ENCODE results near the gene HSPB6. TPM values are rescaled to one million over a fixed set of nuclear protein-coding genes. Genes with fewer than 3 reads are reported as not detected.

HSPB6 gene
- total RNA-seq, 1 experiment from 2014 or later, result 0.37 TPM

DNA sequence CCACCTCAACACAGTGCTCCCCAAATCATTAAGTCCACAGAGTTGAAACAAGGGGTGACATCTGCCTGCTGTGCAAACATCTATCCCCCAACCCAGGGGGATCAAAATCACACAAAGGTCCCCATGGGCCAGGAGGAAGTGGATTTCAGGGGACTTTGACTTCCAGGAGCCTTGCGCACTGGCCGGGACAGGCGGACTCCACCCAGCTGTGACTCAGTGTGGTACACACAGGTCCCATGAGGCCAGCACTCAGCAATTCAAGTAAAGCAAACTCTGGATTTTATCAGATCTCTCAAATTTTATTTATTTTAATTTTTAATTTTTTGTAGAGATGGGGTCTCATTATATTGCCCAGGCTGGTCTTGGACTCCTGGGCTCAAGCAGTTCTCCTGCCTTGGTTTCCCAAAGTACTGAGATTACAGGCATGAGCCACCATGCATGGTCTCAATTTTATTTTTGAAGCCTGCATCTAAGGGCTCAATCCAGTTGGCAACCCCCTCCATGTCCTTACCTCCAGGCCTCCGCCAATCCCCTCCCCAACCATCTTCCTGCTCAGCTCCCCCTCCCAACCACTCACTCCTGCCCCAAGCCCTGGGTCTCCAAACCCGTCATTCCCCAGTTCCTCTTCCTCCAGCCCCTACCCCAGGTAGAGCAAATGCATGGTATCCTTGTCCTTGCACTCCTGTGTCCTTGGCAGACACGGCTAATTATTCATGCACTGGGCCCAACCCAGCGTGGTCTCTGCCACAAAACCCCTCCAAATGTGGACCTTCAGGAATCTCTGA, 36.7 kb upstream of the HSPB6 start:
- Histone ChIP-seq H2AFZ (ENCODE audit: low read length) (no peak overlapping the region), H2BK120ac (ENCODE audit: low read depth, low read length, poor library complexity, severe bottlenecking) (no peak overlapping the region), H3K9ac (ENCODE audit: extremely low read depth, insufficient read length, low read length) (no peak overlapping the region), H2BK15ac (ENCODE audit: low read depth, low read length) (no peak overlapping the region), H3T11ph (ENCODE audit: low read length) (no peak overlapping the region), H3K18ac (ENCODE audit: insufficient read length, low read depth, low read length) (no peak overlapping the region), H4K91ac (ENCODE audit: insufficient read length, low read depth, low read length) (no peak overlapping the region), H3K79me2 (ENCODE audit: insufficient read depth, low read length) (no peaks in the 10 kb centered on the region), H3K23me2 (ENCODE audit: insufficient read length, low read depth, low read length, poor library complexity, severe bottlenecking) (peaks cover 5% of the 10 kb centered on the region), H4K8ac (replicated peaks; ENCODE audit: insufficient read length, low read depth, low read length) (no peak overlapping the region), H3K27ac (ENCODE audit: insufficient read length, low read depth, low read length) (no peak overlapping the region), H2BK12ac (ENCODE audit: insufficient read length, low read depth, low read length) (no peak overlapping the region), H3K4me2 (ENCODE audit: insufficient read depth, insufficient read length, low read length) (no peak overlapping the region), H3K14ac (ENCODE audit: insufficient read depth, low read length) (no peak overlapping the region), H4K5ac (ENCODE audit: insufficient read length, low read depth, low read length) (no peak overlapping the region), H3K4ac (ENCODE audit: low read depth, low read length) (no peak overlapping the region), H2AK5ac (ENCODE audit: insufficient read length, low read length) (no peak overlapping the region), H3K23ac (ENCODE audit: insufficient read length, low read depth, low read length) (no peak overlapping the region), H3K9me3 (ENCODE audit: control insufficient read depth, low read depth, low read length) (no peaks in the 10 kb centered on the region), H4K20me1 (ENCODE audit: control insufficient read depth, insufficient read depth, insufficient read length) (peaks cover 3% of the 10 kb centered on the region), H3K27me3 (ENCODE audit: insufficient read depth, low read length) (peaks cover 3% of the 10 kb centered on the region; the same call in 1 of the 2 replicates), H3K56ac (ENCODE audit: insufficient read length, low read depth, low read length) (no peak overlapping the region), H3K79me1 (ENCODE audit: insufficient read depth, low read depth, low read length, poor library complexity, severe bottlenecking) (no peaks in the 10 kb centered on the region), H2BK20ac (ENCODE audit: low read depth, low read length, poor library complexity, severe bottlenecking) (no peak overlapping the region), H3K4me1 (ENCODE audit: insufficient read depth, low read length) (0 out of 2 replicates have a peak, but pooled peaks cover 2% of the 10 kb centered on the region), H2BK5ac (ENCODE audit: insufficient read length, low read length) (no peak overlapping the region)
- Mint-ChIP-seq H3K27ac (0 out of 7 replicates have a peak overlapping the region, but pooled peaks of 1 of the 3 experiments have one; percentile 11), H3K9me3 (no peaks in the 10 kb centered on the region), H3K27me3 (ENCODE audit: low read depth) (peaks cover 36% of the 10 kb centered on the region), H3K4me3 (no peak overlapping the region), H3K4me1 (peaks cover 8 to 18% of the 10 kb centered on the region in 2 experiments), H3K36me3 (ENCODE audit: insufficient read depth in 1 of 3, low read depth in 3 of 3) (no peaks in the 10 kb centered on the region; a peak in 1 of 7 replicates)
- DNase-seq, result no peak
- no peak for TF ChIP-seq CTCF (conservative IDR thresholded peaks at IDR 0.05)
- no CpG with 5 or more reads among the region's 7 CpGs for WGBS (ENCODE audit: extremely low coverage, insufficient read length, low lambda C conversion rate)

All from H9 (cell line).